GM19025 (cell line): ENCODE data around the gene GORASP2.
"Not testable (repeated sequence)": the region's sequence is repeated elsewhere in the genome, so short reads cannot be mapped to it uniquely, and the experiment has no call there.

Source experiments
- ATAC-seq: cut with Tn5 transposase; IDR thresholded peaks from one replicate; pipeline ENCODE4 v1.9.1; 2021; ENCODE audit warnings: mild to moderate bottlenecking, low read depth, moderate library complexity; ENCODE audit not compliant: unreplicated experiment

The GORASP2 gene

GRCh38 chr2:170928824-170929685, at the start of gene GORASP2:
TSS of gene GORASP2 (plus strand) at chr2:170929253. CDS start at chr2:170929341, 88 bp downstream.
- ATAC-seq: peak; percentile 85

- ATAC-seq: no peak
These were observed 47.2 kb upstream of the GORASP2 start for GRCh38 chr2:170881840-170882239.

- ATAC-seq: no peak
These were observed 46.3 kb upstream of the GORASP2 start for GRCh38 chr2:170882758-170883157.

GRCh38 chr2:170883683-170884082, 45.4 kb upstream of the GORASP2 start:
- ATAC-seq: no peak

GRCh38 chr2:170885130-170885791, 43.8 kb upstream of the GORASP2 start:
- ATAC-seq: no peak

GRCh38 chr2:170886386-170886785, 42.7 kb upstream of the GORASP2 start:
- ATAC-seq: no peak

- ATAC-seq: no peak
These were observed 41.6 kb upstream of the GORASP2 start for GRCh38 chr2:170887496-170887895.

GRCh38 chr2:170887896-170888295, 41.2 kb upstream of the GORASP2 start:
- no peak for ATAC-seq

- no peak for ATAC-seq
These were observed 37.2 kb upstream of the GORASP2 start for GRCh38 chr2:170891893-170892292.

- no peak for ATAC-seq
These were observed 36.6 kb upstream of the GORASP2 start for GRCh38 chr2:170892391-170892951.

GRCh38 chr2:170895023-170895757, 33.9 kb upstream of the GORASP2 start:
- ATAC-seq: no peak

- no peak for ATAC-seq
These were observed 32.4 kb upstream of the GORASP2 start for GRCh38 chr2:170896622-170897021.

- ATAC-seq: no peak
These were observed 31.9 kb upstream of the GORASP2 start for GRCh38 chr2:170897108-170897507.

GRCh38 chr2:170905864-170906263, 23.2 kb upstream of the GORASP2 start:
- no peak for ATAC-seq

GRCh38 chr2:170911314-170911889, 17.7 kb upstream of the GORASP2 start:
- ATAC-seq: no peak

- ATAC-seq: not testable (repeated sequence)
These were observed 13.9 kb upstream of the GORASP2 start for GRCh38 chr2:170914994-170915666.

- no peak for ATAC-seq
These were observed 11.7 kb upstream of the GORASP2 start for GRCh38 chr2:170917219-170917913.

- no peak for ATAC-seq
These were observed 11.1 kb upstream of the GORASP2 start for GRCh38 chr2:170917957-170918356.

GRCh38 chr2:170921873-170922272, 7.2 kb upstream of the GORASP2 start:
- ATAC-seq: not testable (repeated sequence)
